Parathyroid adenoma (tissue), 2 donors: ENCODE data around the gene CCL20.

Source experiments
- H2AFZ ChIP-seq: fragments of 300-600 bp; sonication (generic); one replicate; pipeline ENCODE4 v1.7.0; 2017; ENCODE audit warnings: antibody characterized with exemption, mild to moderate bottlenecking
- H3K27ac ChIP-seq: fragments of 300-600 bp; sonication (generic); one replicate; pipeline ENCODE4 v1.7.0; 2017
- H3K27me3 ChIP-seq: fragments of 300-600 bp; sonication (generic); one replicate; pipeline ENCODE4 v1.7.0; 2017; ENCODE audit warnings: low read length; ENCODE audit not compliant: control insufficient read depth, insufficient read depth
- H3K36me3 ChIP-seq: fragments of 300-600 bp; sonication (generic); one replicate; pipeline ENCODE4 v1.7.0; 2017; ENCODE audit warnings: low read length; ENCODE audit not compliant: control insufficient read depth, insufficient read depth
- H3K4me1 ChIP-seq: fragments of 300-600 bp; sonication (generic); one replicate; pipeline ENCODE4 v1.7.0; 2017; ENCODE audit warnings: control low read depth
- H3K4me2 ChIP-seq: fragments of 300-600 bp; sonication (generic); one replicate; pipeline ENCODE4 v1.7.0; 2017; ENCODE audit warnings: low read length
- H3K4me3 ChIP-seq: fragments of 300-600 bp; sonication (generic); one replicate; pipeline ENCODE4 v1.7.0; 2017; ENCODE audit warnings: low read depth, low read length
- H3K79me2 ChIP-seq: fragments of 300-600 bp; sonication (generic); one replicate; pipeline ENCODE4 v1.7.0; 2017; ENCODE audit warnings: control low read depth
- H3K9ac ChIP-seq: fragments of 300-600 bp; sonication (generic); one replicate; pipeline ENCODE4 v1.7.0; 2017; ENCODE audit warnings: mild to moderate bottlenecking
- H3K9me3 ChIP-seq: fragments of 300-600 bp; sonication (generic); one replicate; pipeline ENCODE4 v1.7.0; 2017; ENCODE audit warnings: low read length; ENCODE audit not compliant: control insufficient read depth
- TF ChIP-seq, protein P1 (sequence below): fragments of 300-600 bp; sonication (generic); IDR thresholded peaks from one replicate; pipeline ENCODE4 v1.7.0; 2017; ENCODE audit warnings: antibody characterized with exemption, mild to moderate bottlenecking
- donor health status: primary hyperparathyroidism.

Gene CCL20

GRCh38 chr2:227772197-227772661 is 41.4 kb upstream of the CCL20 start:
- Histone ChIP-seq H3K9me3 (no peaks in the 10 kb centered on the region), H3K36me3 (no peaks in the 10 kb centered on the region), H3K4me1 (no peaks in the 10 kb centered on the region), H3K27ac (no peak overlapping the region), H3K9ac (no peak overlapping the region), H3K27me3 (no peaks in the 10 kb centered on the region), H2AFZ (no peak overlapping the region), H3K79me2 (no peaks in the 10 kb centered on the region), H3K4me3 (no peak overlapping the region), H3K4me2 (no peak overlapping the region)
- TF ChIP-seq, protein P1, sequence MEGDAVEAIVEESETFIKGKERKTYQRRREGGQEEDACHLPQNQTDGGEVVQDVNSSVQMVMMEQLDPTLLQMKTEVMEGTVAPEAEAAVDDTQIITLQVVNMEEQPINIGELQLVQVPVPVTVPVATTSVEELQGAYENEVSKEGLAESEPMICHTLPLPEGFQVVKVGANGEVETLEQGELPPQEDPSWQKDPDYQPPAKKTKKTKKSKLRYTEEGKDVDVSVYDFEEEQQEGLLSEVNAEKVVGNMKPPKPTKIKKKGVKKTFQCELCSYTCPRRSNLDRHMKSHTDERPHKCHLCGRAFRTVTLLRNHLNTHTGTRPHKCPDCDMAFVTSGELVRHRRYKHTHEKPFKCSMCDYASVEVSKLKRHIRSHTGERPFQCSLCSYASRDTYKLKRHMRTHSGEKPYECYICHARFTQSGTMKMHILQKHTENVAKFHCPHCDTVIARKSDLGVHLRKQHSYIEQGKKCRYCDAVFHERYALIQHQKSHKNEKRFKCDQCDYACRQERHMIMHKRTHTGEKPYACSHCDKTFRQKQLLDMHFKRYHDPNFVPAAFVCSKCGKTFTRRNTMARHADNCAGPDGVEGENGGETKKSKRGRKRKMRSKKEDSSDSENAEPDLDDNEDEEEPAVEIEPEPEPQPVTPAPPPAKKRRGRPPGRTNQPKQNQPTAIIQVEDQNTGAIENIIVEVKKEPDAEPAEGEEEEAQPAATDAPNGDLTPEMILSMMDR = no peak

DNA sequence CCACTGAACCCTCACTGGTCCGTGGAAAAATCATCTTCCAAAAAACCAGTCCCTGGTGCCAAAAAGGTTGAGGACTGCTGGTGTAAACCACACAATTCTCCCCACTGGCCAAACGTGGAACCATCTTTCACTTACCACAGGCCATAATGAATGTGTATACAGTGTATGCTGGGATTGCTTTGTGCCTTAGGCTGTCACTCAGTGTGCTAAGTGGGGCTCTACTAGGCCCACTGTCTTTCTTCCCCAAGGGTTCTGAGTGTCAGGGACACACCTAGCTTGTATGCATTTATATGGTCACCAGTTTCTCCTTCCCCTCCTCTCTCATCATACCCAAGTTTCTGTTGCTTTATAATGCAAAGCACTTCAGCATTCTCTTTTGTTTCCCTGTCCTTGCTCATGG is 40.7 kb upstream of the CCL20 start:
- no peak overlapping the region for H3K27ac ChIP-seq
- TF ChIP-seq, protein P1 = no peak

DNA sequence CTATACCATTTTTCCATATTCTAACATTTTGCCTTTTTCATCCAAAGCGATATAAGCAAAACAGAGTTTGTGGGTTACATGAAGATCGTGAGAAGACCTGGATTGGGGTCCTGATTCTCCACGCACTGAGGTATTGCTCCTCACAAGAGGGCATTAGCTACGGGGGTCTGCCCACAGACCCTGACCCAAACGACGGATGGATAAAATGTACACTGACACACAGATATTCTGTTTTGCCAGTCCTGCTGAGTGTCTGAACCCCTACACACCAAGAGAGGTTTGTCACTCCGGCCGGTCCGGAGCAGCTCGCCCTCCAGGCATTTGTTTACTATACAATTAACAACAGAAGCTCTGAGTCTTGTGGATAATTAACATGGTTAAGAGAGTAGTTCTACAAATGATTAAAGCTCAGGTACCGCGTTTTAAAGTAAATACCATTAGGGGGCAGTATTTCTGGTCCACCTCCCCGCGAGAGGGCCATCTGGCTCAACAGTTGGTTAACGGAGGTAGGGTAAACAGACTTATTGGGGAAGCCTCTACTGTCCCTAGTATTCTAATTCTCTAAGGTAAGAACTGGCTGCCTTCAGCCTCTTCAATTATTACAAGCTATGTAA is 39.5 kb upstream of the CCL20 start:
- no peaks in the 10 kb centered on the region for H3K79me2 ChIP-seq
- no peaks in the 10 kb centered on the region for H3K4me1 ChIP-seq
- H2AFZ ChIP-seq = no peak overlapping the region
- H3K9ac ChIP-seq = no peak overlapping the region
- no peak overlapping the region for H3K4me3 ChIP-seq
- no peaks in the 10 kb centered on the region for H3K36me3 ChIP-seq
- no peaks in the 10 kb centered on the region for H3K9me3 ChIP-seq
- no peaks in the 10 kb centered on the region for H3K27me3 ChIP-seq
- TF ChIP-seq, protein P1 = no peak
- H3K27ac ChIP-seq = no peak overlapping the region
- no peak overlapping the region for H3K4me2 ChIP-seq

More for the DNA sequence above, 40.7 kb upstream of the CCL20 start:
- Histone ChIP-seq H3K4me3 (no peak overlapping the region), H3K4me1 (no peaks in the 10 kb centered on the region), H2AFZ (no peak overlapping the region), H3K36me3 (no peaks in the 10 kb centered on the region), H3K9me3 (no peaks in the 10 kb centered on the region), H3K4me2 (no peak overlapping the region), H3K27me3 (no peaks in the 10 kb centered on the region), H3K9ac (no peak overlapping the region), H3K79me2 (no peaks in the 10 kb centered on the region)

DNA sequence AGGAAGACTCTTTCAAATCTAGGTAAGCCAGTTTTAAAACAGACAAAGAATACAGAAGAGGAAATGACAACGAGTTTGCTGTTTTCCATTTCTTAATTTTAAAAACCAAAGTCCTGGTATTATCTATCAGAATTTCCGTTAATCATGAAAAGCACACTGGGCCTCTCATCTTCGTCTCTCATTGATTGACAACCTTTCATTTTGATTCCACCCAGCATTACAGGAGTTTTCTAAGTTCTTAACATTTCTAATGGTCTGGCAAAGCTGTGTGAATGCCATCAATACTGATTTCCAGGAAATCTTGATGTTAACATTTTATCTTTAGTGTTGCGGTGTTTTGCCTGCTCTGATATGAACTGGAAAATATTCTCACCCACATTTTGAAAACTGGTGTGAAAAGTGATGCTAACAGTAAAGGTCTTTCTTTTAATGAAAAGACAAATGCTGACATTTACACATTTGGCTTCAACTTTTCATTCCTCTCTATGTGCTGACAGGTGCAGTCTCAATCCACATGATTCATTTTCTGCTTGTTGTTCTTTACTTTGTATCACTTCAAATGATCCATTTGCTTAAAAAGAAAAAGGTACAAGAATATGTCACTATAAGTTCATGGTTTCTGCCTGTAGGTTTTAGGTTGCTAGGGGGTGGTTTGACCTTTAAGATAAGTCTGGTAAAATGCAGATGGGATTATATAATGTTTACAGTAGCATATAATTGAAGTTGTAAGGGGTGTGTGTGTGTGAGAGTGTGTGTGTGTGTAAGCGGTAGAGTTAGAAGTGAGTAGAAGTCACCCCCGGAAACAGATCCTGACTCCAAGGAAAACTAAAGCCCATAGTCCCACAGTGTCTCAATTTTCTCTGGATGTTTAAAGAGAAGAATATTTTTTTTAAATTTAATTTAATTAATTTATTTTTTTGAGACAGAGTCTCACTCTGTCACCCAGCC is 38.5 kb upstream of the CCL20 start:
- Histone ChIP-seq H3K36me3 (no peaks in the 10 kb centered on the region), H3K4me2 (no peak overlapping the region), H3K4me3 (no peak overlapping the region), H3K27ac (no peak overlapping the region), H3K27me3 (no peaks in the 10 kb centered on the region), H3K79me2 (no peaks in the 10 kb centered on the region), H3K9ac (no peak overlapping the region), H3K4me1 (no peaks in the 10 kb centered on the region), H3K9me3 (no peaks in the 10 kb centered on the region), H2AFZ (no peak overlapping the region)
- TF ChIP-seq, protein P1 = no peak
